ENCODE measurements around the gene LRP1B.

The LRP1B gene

DNA sequence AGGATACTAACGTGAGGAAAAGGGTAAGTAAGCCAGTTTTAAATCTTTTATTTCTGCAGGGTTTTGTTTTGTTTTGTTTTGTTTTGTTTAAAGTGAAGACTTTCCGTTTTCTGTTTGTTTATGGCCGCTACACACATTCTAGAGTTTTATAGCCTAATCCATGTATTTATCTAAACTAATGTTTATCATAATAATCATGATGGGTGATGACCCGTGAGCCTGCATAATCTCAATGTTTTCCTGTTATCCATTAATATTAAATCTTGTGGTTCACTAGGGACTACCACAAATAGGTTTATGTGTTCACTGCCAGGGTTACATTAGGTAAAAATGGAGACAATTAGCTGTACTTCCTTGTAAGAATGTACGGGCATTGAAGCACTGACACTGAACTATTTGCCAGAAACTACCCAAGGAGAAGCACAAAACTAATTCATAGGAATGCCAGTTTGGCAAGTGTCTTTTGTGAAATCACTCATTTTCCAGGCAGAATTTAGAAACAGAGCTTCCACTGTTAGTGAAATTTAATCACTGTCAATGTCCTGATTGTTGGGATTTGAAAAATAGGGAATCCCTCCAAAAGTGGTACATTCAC is 574.8 kb downstream of the LRP1B start:
- DNase-seq (ENCODE audit: low spot score): no peak
- no peak overlapping the region for H3K27ac ChIP-seq
- no peak for TF ChIP-seq CTCF (IDR thresholded peaks at IDR 0.05)
- no peak overlapping the region for H3K4me3 ChIP-seq

- no peak overlapping the region for H3K27ac ChIP-seq
- DNase-seq (ENCODE audit: low spot score): no peak
- H3K4me3 ChIP-seq: no peak overlapping the region
- TF ChIP-seq CTCF (IDR thresholded peaks at IDR 0.05): no peak
Measured at GRCh38 chr2:141554810-141555209, 576.0 kb downstream of the LRP1B start.

- no peak for TF ChIP-seq CTCF (IDR thresholded peaks at IDR 0.05)
- no peak for DNase-seq (ENCODE audit: low spot score)
- no peak overlapping the region for H3K4me3 ChIP-seq
- no peak overlapping the region for H3K27ac ChIP-seq
Measured at GRCh38 chr2:141534666-141535362, 596.0 kb downstream of the LRP1B start.

DNA sequence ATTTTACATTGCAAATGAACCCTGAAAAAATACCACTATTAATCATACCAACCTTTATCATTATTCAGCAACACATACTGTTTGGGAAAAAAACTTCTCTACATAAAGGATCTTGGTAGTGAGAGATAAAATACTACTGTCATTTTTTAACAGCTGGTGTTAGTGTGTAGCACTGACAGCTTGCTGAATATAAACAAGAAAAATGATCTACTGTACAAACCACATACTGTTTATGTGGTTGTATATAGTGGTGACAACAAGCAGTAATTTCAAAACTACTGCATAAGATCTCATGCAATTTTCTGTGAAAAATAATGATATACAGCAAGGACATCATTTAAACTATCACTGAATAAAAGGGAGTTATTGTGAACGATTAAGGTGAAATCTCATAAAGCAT is 601.2 kb downstream of the LRP1B start:
- DNase-seq (ENCODE audit: low spot score): no peak
- Histone ChIP-seq H3K4me3 (no peak overlapping the region), H3K27ac (no peak overlapping the region)
- TF ChIP-seq CTCF (IDR thresholded peaks at IDR 0.05): no peak

- TF ChIP-seq CTCF (IDR thresholded peaks at IDR 0.05): no peak
- Histone ChIP-seq H3K4me3 (no peak overlapping the region), H3K27ac (no peak overlapping the region)
- DNase-seq (ENCODE audit: low spot score): no peak
Measured at GRCh38 chr2:141528990-141529389, 601.8 kb downstream of the LRP1B start.

GRCh38 chr2:141526760-141527159 is 604.1 kb downstream of the LRP1B start:
- no peak for TF ChIP-seq CTCF (IDR thresholded peaks at IDR 0.05)
- DNase-seq (ENCODE audit: low spot score): no peak
- no peak overlapping the region for H3K4me3 ChIP-seq
- H3K27ac ChIP-seq: no peak overlapping the region

DNA sequence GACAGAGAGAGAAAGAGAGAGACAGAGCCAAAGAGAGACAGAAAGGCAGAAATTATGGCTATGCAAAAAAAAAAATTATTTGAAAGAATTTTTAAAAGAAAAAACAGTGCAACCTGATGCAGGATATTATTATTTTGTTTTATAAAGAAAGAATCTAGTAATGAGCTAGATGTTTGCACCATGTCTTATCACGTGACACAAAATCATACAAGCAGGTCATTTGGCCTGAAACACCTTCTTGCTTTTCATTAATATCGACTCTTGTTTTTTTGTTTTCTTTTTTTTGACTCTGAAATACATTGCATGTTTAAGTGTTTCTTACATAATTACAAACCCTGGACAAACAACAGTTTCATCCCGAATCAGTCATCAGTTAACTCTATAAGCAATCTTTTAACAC is 606.0 kb downstream of the LRP1B start:
- Histone ChIP-seq H3K4me3 (no peak overlapping the region), H3K27ac (no peak overlapping the region)
- DNase-seq (ENCODE audit: low spot score): no peak
- no peak for TF ChIP-seq CTCF (IDR thresholded peaks at IDR 0.05)

Data from coronary artery (tissue), 2 donors.